OCI-LY3 (cell line): ENCODE data around the gene PPFIA3.

ENCODE experiments used
- CTCF ChIP-seq: fragments of 200-600, 300-600 bp; sonication (generic); IDR thresholded peaks from 2 replicates; pipeline ENCODE4 v1.5.1; 2014; ENCODE audit warnings: antibody characterized with exemption, low read length, low read depth
- EZH2phosphoT487 ChIP-seq: fragments of 200-600 bp; shearing (Covaris generic); IDR thresholded peaks from 2 replicates; pipeline ENCODE4 v1.6.1; 2018; ENCODE audit warnings: antibody characterized with exemption, mixed run types, low read depth

GRCh38 chr19:49151267-49152118 is 32.1 kb downstream of the PPFIA3 start:
- no peak for TF ChIP-seq CTCF
- TF ChIP-seq EZH2phosphoT487: no peak
